IMR-90 (cell line): ENCODE measurements around the gene CDK6. TPM values are rescaled to one million over a fixed set of nuclear protein-coding genes. Genes with fewer than 3 reads are reported as not detected.
A peak's percentile ranks its signal among the peaks of the same experiment; 100 is the strongest.

Experiments
- ATAC-seq: fragments of 200-7000 bp; cut with Tn5 transposase; 2 replicates; pipeline ENCODE4 v1.9.1; 2020; ENCODE audit warnings: low read depth, mild to moderate bottlenecking, moderate library complexity
- BruUV-seq: library from RNA; stranded (reverse); fragments of 400-500 nt; replicated peaks from 2 replicates; lab custom pipeline; 2021; lab: Mats Ljungman, UMichigan
- CTCF ChIA-PET: fragments of 300-600 bp; formaldehyde crosslinking; extraction: SDS; loops from one replicate; lab custom pipeline; 2021; ENCODE audit warnings: antibody characterized with exemption; lab: Yijun Ruan, JAX
- POLR2A ChIA-PET: fragments of 300-600 bp; sonication (Branson Sonifier 250); formaldehyde crosslinking; loops from one replicate; lab custom pipeline; 2022; ENCODE audit warnings: antibody characterized with exemption; ENCODE audit not compliant: unreplicated experiment; lab: Charles Lee
- DNase-seq: peaks from one replicate; pipeline ENCODE4 v3.0.0; 2013
- H2AFZ ChIP-seq: replicated peaks from 2 replicates; pipeline ENCODE3; 2013; ENCODE audit warnings: low read length, mild to moderate bottlenecking; ENCODE audit not compliant: poor library complexity
- H2AK5ac ChIP-seq: 2 replicates; pipeline ENCODE4 v1.6.1; 2013; ENCODE audit warnings: low read depth, low read length, inconsistent platforms
- H2AK9ac ChIP-seq: replicated peaks from 2 replicates; pipeline ENCODE3; 2013; ENCODE audit warnings: mild to moderate bottlenecking, low read depth, low read length, moderate library complexity; ENCODE audit not compliant: poor library complexity
- H2BK120ac ChIP-seq: 2 replicates; pipeline ENCODE4 v1.6.1; 2013; ENCODE audit warnings: low read depth, low read length, inconsistent platforms
- H2BK15ac ChIP-seq: 3 replicates; pipeline ENCODE4 v1.6.1; 2013; ENCODE audit warnings: low read depth, low read length, inconsistent platforms
- H2BK20ac ChIP-seq: 2 replicates; pipeline ENCODE4 v1.6.1; 2013; ENCODE audit warnings: low read depth, mild to moderate bottlenecking, inconsistent platforms, low read length, moderate library complexity
- H2BK5ac ChIP-seq: 2 replicates; pipeline ENCODE4 v1.6.1; 2013; ENCODE audit warnings: mild to moderate bottlenecking, low read depth, low read length, inconsistent platforms; ENCODE audit not compliant: poor library complexity, severe bottlenecking
- H3K14ac ChIP-seq: replicated peaks from 2 replicates; pipeline ENCODE4 v1.6.1; 2013; ENCODE audit warnings: low read depth, low read length, inconsistent platforms
- H3K18ac ChIP-seq: 2 replicates; pipeline ENCODE4 v1.6.1; 2013; ENCODE audit warnings: low read depth, low read length, control low read depth
- H3K23ac ChIP-seq: 2 replicates; pipeline ENCODE4 v1.6.1; 2013; ENCODE audit warnings: low read depth, low read length, inconsistent platforms
- H3K27ac ChIP-seq: 2 replicates; pipeline ENCODE4 v1.5.1; 2013; ENCODE audit warnings: mild to moderate bottlenecking, control low read depth, low read length; ENCODE audit not compliant: insufficient read depth
- H3K27me3 ChIP-seq: 2 replicates; pipeline ENCODE4 v1.6.1; 2013; ENCODE audit warnings: low read length; ENCODE audit not compliant: control insufficient read depth, insufficient read depth
- H3K36me3 ChIP-seq: 2 replicates; pipeline ENCODE4 v1.6.1; 2013; ENCODE audit warnings: low read length, mixed read lengths; ENCODE audit not compliant: control insufficient read depth, insufficient read depth
- H3K4ac ChIP-seq: 2 replicates; pipeline ENCODE4 v1.6.1; 2013; ENCODE audit warnings: low read depth, low read length, inconsistent platforms
- H3K4me1 ChIP-seq: 2 replicates; pipeline ENCODE4 v1.6.1; 2013; ENCODE audit warnings: low read length, mixed read lengths; ENCODE audit not compliant: control insufficient read depth, insufficient read depth
- H3K4me2 ChIP-seq: 2 replicates; pipeline ENCODE4 v1.6.1; 2013; ENCODE audit warnings: low read depth, mild to moderate bottlenecking, control low read depth, low read length, moderate library complexity
- H3K4me3 ChIP-seq: 2 replicates; pipeline ENCODE4 v1.5.1; 2013; ENCODE audit warnings: low read depth, mild to moderate bottlenecking, control low read depth, low read length, moderate library complexity; ENCODE audit not compliant: insufficient read depth
- H3K56ac ChIP-seq: 2 replicates; pipeline ENCODE4 v1.6.1; 2013; ENCODE audit warnings: low read length, inconsistent platforms; ENCODE audit not compliant: insufficient read depth; ENCODE audit errors: extremely low read depth
- H3K79me1 ChIP-seq, 2 experiments: 2 replicates each; pipeline ENCODE4 v1.6.1; 2013; ENCODE audit warnings: low read length in 2 of 2, inconsistent platforms in 1 of 2, low read depth in 1 of 2
- H3K9ac ChIP-seq: 2 replicates; pipeline ENCODE4 v1.6.1; 2013; ENCODE audit warnings: low read depth, low read length, control low read depth
- H3K9me1 ChIP-seq: 2 replicates; pipeline ENCODE4 v1.6.1; 2013; ENCODE audit warnings: low read length, inconsistent platforms; ENCODE audit not compliant: insufficient read depth
- H3K9me3 ChIP-seq: 2 replicates; pipeline ENCODE4 v1.6.1; 2013; ENCODE audit warnings: low read length; ENCODE audit not compliant: control insufficient read depth, insufficient read depth
- H4K20me1 ChIP-seq: 2 replicates; pipeline ENCODE4 v1.6.1; 2013; ENCODE audit warnings: low read length, inconsistent platforms; ENCODE audit not compliant: insufficient read depth
- H4K5ac ChIP-seq: 2 replicates; pipeline ENCODE4 v1.6.1; 2013; ENCODE audit warnings: mild to moderate bottlenecking, low read depth, low read length, control low read depth
- H4K8ac ChIP-seq, 2 experiments: 2 replicates each; pipeline ENCODE4 v1.6.1; 2013; ENCODE audit warnings: low read depth in 2 of 2, low read length in 2 of 2, control low read depth in 1 of 2, inconsistent platforms in 1 of 2
- H4K91ac ChIP-seq: 2 replicates; pipeline ENCODE4 v1.6.1; 2013; ENCODE audit warnings: low read depth, low read length, inconsistent platforms; ENCODE audit not compliant: insufficient read depth
- NFE2L2 ChIP-seq: fragments of 150-350 bp; IDR thresholded peaks from 2 replicates; pipeline ENCODE4 v1.6.1; 2016; ENCODE audit warnings: low read depth, mild to moderate bottlenecking, low read length
- WGBS, 2 experiments: methylation state at CpG; one replicate each; pipeline versions ENCODE4 v1.1.5 to v1.1.7; 2013; ENCODE audit warnings: missing lambda C conversion rate in 2 of 2; ENCODE audit not compliant: insufficient read length in 1 of 2; ENCODE audit errors: extremely low coverage in 2 of 2; 5-methylcytosine and 5-hydroxymethylcytosine counted together
- dilution Hi-C: fragments of 300-500 bp; cut with HindIII; formaldehyde crosslinking; loops from one replicate; pipeline ENCODE4 v1.14.3; 2018; ENCODE audit warnings: low sequenced_read_pairs; ENCODE audit not compliant: unreplicated experiment
- in situ Hi-C: fragments of 300-500 bp; cut with MboI; formaldehyde crosslinking; loops from 3 replicates; pipeline ENCODE4 v1.14.3; 2019; ENCODE audit warnings: low sequenced_read_pairs, inconsistent platforms, mixed read lengths
- intact Hi-C: fragments of 100-400 bp; cut with micrococcal nuclease; formaldehyde crosslinking; loops from 2 replicates; pipeline ENCODE4 v1.10.0; 2022
- polyA plus RNA-seq, 3 experiments: library from polyadenylated mRNA; depleted of rRNA; stranded (reverse); fragments of >200 nt; gene quantifications; 2 replicates each; pipeline ENCODE4 v1.2.3, GENCODE V29; 2012; ENCODE audit warnings: low replicate concordance in 1 of 3
- total RNA-seq: library from RNA; depleted of rRNA; stranded (reverse); fragments of >200 nt; gene quantifications from 2 replicates; pipeline ENCODE4 v1.2.3, GENCODE V29; 2012
- TF ChIP-seq, protein P1 (sequence below): conservative IDR thresholded peaks from 2 replicates; pipeline ENCODE4 v1.5.1; 2012; ENCODE audit warnings: mild to moderate bottlenecking, low read depth, low read length, improper control_type of control experiment

CDK6 gene
- total and polyA plus RNA-seq, 2 of the 4 experiments (the other 2 are of a cell fraction), result 21.5 to 195 TPM

GRCh38 chr7:92880212-92881090 is 44.1 kb upstream of the CDK6 start:
- H3K9ac ChIP-seq, result no peak overlapping the region
- peak overlapping the region; percentile 41; the same call in 1 of the 2 replicates for H3K18ac ChIP-seq
- peaks cover 3% of the 10 kb centered on the region; the same call in 1 of the 2 replicates for H3K9me3 ChIP-seq
- in situ Hi-C loops (no loop called here), intact Hi-C loops (no loop called here), dilution Hi-C loops (no loop called here)
- H3K36me3 ChIP-seq, result no peaks in the 10 kb centered on the region
- peaks cover 7% of the 10 kb centered on the region; the same call in 1 of the 2 replicates for H3K9me1 ChIP-seq
- DNase-seq, result no peak
- no peak overlapping the region for H3K4me2 ChIP-seq
- no peak overlapping the region for H4K8ac ChIP-seq
- H4K91ac ChIP-seq, result no peak overlapping the region
- no peak overlapping the region for H3K27ac ChIP-seq
- TF ChIP-seq, protein P1, sequence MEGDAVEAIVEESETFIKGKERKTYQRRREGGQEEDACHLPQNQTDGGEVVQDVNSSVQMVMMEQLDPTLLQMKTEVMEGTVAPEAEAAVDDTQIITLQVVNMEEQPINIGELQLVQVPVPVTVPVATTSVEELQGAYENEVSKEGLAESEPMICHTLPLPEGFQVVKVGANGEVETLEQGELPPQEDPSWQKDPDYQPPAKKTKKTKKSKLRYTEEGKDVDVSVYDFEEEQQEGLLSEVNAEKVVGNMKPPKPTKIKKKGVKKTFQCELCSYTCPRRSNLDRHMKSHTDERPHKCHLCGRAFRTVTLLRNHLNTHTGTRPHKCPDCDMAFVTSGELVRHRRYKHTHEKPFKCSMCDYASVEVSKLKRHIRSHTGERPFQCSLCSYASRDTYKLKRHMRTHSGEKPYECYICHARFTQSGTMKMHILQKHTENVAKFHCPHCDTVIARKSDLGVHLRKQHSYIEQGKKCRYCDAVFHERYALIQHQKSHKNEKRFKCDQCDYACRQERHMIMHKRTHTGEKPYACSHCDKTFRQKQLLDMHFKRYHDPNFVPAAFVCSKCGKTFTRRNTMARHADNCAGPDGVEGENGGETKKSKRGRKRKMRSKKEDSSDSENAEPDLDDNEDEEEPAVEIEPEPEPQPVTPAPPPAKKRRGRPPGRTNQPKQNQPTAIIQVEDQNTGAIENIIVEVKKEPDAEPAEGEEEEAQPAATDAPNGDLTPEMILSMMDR, result 0 out of 2 replicates have a peak, but pooled peaks have one; percentile 0
- TF ChIP-seq NFE2L2, result no peak
- no peak overlapping the region for H3K56ac ChIP-seq
- H3K4me1 ChIP-seq, result peaks cover 2% of the 10 kb centered on the region; the same call in 1 of the 2 replicates
- no peaks in the 10 kb centered on the region for H4K20me1 ChIP-seq
- no peak overlapping the region for H3K4me3 ChIP-seq
- H2BK5ac ChIP-seq, result no peak overlapping the region
- ChIA-PET CTCF (no interaction called here), POLR2A (no interaction called here)
- 86% methylated on average over 1 of the region's 2 CpGs; no CpG with 5 or more reads in 1 of the 2 experiments for WGBS, 2 experiments
- no peak overlapping the region for H3K14ac ChIP-seq
- H3K23ac ChIP-seq, result no peak overlapping the region
- H3K27me3 ChIP-seq, result no peaks in the 10 kb centered on the region
- peak overlapping the region; percentile 33 for H2AFZ ChIP-seq
- no peak overlapping the region; the same call in 1 of the 2 replicates for H2BK120ac ChIP-seq
- ATAC-seq, result no peak
- H2AK5ac ChIP-seq, result no peak overlapping the region
- peaks cover 0 to 2% of the 10 kb centered on the region in 2 experiments; a peak in 1 of 4 replicates for H3K79me1 ChIP-seq
- BruUV-seq, result no TSS peak
- H2BK20ac ChIP-seq, result no peak overlapping the region
- no peak overlapping the region for H4K5ac ChIP-seq
- peak overlapping the region; percentile 17; the same call in 1 of the 2 replicates for H3K4ac ChIP-seq
- peak overlapping the region; percentile 73 for H2AK9ac ChIP-seq
- no peak overlapping the region; the same call in 2 of the 3 replicates for H2BK15ac ChIP-seq
